HL-60/S4 treated with retinoic acid at 250 ng/mL for 4 days and 3 days (cell line): ENCODE results near the gene PDZD2.

Experiments
- in situ Hi-C: fragments of 300-500 bp; cut with MboI; formaldehyde crosslinking; loops from 2 replicates; pipeline ENCODE4 v1.7.0; 2022; ENCODE audit warnings: low sequenced_read_pairs

Gene PDZD2

GRCh38 chr5:32151198-32151597, 512.3 kb downstream of the PDZD2 start:
- in situ Hi-C loops, result no loop called here

- in situ Hi-C loops, result no loop called here
Measured at GRCh38 chr5:32153723-32154122, 514.8 kb downstream of the PDZD2 start.

GRCh38 chr5:32155211-32155610, 516.3 kb downstream of the PDZD2 start:
- in situ Hi-C loops, result no loop called here

GRCh38 chr5:32156635-32157034, 517.7 kb downstream of the PDZD2 start:
- in situ Hi-C loops, result no loop called here

- in situ Hi-C loops, result no loop called here
Measured at GRCh38 chr5:32157078-32157477, 518.1 kb downstream of the PDZD2 start.

GRCh38 chr5:32158679-32158975, 519.7 kb downstream of the PDZD2 start:
- in situ Hi-C loops, result no loop called here

- in situ Hi-C loops, result no loop called here
Measured at GRCh38 chr5:32159328-32160072, 520.6 kb downstream of the PDZD2 start.

GRCh38 chr5:32160228-32160627, 521.3 kb downstream of the PDZD2 start:
- in situ Hi-C loops, result no loop called here
